Left renal cortex interstitium (tissue), 4 donors: Measurements from ENCODE around the gene SLC25A52. TPM values are rescaled to one million over a fixed set of nuclear protein-coding genes. Genes with fewer than 3 reads are reported as not detected.
"Not testable (repeated sequence)": the region's sequence is repeated elsewhere in the genome, so short reads cannot be mapped to it uniquely, and the experiment has no call there.

Experiments
- DNase-seq, 4 donors: peaks; one replicate each; pipeline ENCODE4 v3.0.0-alpha.2; 2013; ENCODE audit warnings: low read depth in 4 of 4, low spot score in 2 of 4, missing footprints in 1 of 4
- polyA plus RNA-seq, 4 donors: library from polyadenylated mRNA; unstranded; fragments of 120-200 nt; gene quantifications; one replicate each; pipeline ENCODE4 v1.2.1, GENCODE V29; 2013; ENCODE audit not compliant: insufficient read length in 4 of 4

Gene SLC25A52, protein sequence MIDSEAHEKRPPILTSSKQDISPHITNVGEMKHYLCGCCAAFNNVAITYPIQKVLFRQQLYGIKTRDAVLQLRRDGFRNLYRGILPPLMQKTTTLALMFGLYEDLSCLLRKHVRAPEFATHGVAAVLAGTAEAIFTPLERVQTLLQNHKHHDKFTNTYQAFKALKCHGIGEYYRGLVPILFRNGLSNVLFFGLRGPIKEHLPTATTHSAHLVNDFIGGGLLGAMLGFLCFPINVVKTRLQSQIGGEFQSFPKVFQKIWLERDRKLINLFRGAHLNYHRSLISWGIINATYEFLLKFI
- polyA plus RNA-seq: 1 to 10 TPM in 1 of 4 donors, under 1 TPM in 2, not detected in 1; 0.27 to 1.3 (median 0.70) TPM

DNA sequence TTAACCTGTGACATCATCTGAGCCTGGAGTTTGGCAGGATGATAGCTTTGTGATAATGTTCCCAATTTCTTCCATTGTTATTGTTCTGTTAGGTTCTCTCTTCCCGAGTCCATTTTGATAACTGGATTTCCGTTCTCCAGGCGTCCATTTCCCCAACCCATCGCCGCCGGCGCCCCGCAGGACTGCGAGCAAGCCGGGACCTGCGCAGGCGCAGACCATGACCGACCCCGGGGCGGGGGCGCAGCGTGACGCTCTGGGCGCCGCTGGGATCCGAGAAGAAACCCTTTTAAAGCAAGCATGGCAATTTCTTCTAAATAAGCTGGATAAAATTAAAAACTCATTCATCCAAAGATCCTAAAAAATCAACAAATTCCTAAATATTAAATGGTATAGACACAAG, at the start of gene SLC25A52:
Gene SLC25A52 (minus strand): TSS at position 186 of the 400 bp plus-strand sequence. CDS start 219 bp downstream, outside the sequence.
- DNase-seq: no peak

GRCh38 chr18:31809049-31809448, 48.4 kb upstream of the SLC25A52 start:
- not testable (repeated sequence) for DNase-seq

DNA sequence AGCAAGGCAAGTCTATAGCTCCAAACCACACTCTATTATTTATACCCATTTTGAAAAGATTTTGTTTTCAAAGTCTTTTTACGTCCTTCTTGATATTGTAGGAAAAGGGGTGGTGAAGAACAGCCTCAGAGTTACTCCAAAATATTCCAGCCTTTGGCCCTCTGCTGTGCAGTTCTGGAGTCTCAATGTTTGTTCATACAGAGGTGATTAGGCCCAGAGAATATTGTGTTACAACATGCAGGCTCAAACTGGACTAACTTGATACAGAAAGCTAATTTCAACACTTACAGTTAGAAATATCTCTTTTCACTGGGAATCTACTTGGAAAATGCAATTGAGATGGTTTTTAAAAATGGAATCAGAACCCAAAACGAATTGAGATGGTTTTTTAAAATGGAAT, 40.4 kb upstream of the SLC25A52 start:
- DNase-seq: no peak

DNA sequence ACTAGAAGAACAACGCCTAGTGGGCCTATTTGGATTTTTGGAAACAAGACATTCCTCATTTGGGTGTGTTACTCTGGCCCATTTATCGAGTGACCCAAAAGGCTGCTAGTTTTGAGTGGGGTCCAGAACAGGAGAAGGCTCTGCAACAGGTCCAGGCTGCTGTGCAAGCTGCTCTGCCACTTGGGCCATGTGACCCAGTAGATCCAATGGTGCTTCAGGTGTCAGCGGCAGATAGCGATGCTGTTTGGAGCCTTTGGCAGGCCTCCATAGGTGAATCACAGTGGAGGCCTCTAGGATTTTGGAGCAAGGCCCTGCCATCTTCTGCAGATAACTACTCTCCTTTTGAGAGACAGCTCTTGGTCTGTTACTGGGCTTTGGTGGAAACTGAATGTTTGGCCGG, 38.6 kb upstream of the SLC25A52 start:
- not testable (repeated sequence) for DNase-seq

DNA sequence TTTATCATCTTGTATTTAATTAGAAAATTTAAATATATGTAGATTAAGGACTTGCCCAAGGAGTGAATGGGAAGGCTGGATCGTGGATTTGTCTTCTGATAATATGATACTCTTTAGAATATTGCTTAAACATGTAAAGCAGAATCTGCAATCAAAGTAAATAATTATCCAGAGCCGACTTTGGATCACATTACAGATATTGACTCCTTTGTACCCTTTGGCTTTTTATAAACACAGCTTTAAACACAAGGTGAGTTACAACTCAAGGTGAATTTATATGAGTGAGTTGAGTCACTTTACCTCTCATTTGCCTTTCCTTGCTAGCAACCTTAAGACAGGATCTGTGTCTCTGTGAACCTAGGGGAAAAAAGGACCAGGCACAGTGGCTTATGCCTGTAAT, 37.7 kb upstream of the SLC25A52 start:
- no peak for DNase-seq

DNA sequence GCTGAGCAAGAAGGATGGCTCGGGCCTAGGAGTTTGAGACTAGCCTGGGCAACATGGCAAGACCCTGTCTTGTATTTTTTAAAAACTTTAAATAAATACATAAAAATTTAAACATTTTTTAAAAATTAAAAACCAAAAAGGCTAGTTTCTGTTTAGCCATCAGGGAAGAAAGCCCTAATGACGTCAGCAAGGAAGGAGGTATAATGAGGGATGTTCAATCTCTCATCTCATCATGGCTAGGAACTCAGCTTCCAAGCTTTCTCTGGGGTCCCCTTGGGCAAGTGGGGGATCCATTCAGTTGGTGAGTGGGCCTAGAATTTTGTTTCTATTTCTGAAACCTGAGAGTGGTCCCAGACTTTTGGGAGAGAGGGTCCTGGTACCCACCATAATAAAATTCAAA, 35.1 kb upstream of the SLC25A52 start:
- DNase-seq: no peak

DNA sequence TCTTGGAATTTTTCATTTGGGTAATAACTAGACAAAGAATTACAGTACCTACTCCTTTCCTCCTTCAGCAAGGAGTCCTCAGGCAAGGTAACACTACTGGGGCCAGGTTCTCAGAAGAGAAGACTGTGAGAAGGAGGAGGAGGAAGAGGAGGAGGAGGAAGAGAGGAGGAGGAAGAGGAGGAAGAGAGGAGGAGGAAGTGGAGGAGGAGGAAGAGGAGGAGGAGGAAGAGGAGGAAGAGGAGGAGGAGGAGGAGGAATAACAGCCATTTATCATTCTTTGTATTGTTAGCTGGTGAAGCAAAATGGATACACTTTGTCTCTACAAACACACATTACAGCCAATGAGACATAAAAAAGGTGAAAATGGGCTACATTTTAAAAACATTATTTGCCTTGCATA, 32.9 kb upstream of the SLC25A52 start:
- no peak for DNase-seq

DNA sequence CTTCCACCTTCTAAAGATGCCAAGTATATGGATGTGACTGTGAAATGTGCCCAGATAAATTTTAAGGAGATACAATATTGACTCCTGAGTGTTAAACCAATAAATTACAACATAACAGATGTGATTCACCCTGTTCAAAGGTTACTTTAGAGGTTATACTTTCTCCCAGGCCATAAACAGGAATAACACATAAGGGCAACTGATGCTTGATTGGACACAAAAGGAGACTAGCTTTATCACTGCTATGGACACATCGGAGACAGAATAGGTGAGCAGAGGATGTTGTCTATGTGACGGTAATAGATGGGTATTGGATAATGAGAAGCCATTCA, 31.9 kb upstream of the SLC25A52 start:
- DNase-seq: no peak

- DNase-seq: no peak
Observed at GRCh38 chr18:31791817-31792579, 31.3 kb upstream of the SLC25A52 start.

GRCh38 chr18:31789409-31789808, 28.7 kb upstream of the SLC25A52 start:
- no peak for DNase-seq

DNA sequence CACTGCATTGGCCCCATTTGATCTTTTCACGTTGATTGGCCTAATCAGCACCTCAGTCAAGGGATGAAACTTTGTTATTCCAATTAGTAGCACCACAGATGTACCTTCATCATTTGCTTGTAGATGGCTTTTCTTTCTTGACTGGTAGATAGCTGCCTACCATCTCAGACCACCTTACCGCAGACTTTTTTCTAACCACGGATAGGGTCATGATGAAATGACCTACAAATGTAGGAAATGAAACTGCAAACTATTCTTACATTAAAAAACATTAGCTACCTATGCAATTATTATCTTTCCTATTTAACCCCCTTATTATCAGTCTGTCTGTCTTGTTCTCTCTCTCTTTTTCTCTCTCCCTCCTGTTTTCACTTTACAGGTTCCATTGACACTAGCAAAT, 22.4 kb upstream of the SLC25A52 start:
- no peak for DNase-seq

DNA sequence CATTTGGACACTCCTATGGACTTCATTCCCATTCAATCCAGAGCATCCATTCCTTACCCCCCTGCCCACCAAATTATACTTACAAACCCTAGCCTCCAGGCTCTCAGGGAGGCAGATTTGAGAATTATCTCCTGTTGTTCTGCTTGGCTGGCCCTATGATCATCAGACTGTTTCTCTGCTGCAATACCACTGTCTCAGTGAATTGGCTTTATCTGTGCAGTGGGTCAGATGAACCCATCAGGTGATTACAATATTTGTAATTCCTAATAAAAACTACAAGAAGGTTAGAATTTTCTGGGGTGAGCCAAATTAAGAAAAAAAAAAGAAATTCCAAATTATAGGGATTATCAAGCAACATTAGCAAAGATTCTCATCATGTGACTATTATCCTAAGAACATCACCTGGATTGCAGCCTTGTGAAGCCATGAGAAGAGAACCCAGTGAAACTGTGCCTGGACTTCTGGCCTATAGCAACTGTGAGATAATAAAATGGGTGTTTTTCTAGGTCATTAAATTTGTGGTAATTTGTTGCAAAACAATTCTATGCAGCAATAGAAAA, 17.8 kb upstream of the SLC25A52 start:
- DNase-seq: no peak

GRCh38 chr18:31776093-31776492, 15.4 kb upstream of the SLC25A52 start:
- DNase-seq: no peak

GRCh38 chr18:31774962-31775361, 14.3 kb upstream of the SLC25A52 start:
- no peak for DNase-seq

- DNase-seq: no peak
Observed at GRCh38 chr18:31774477-31774785, 13.8 kb upstream of the SLC25A52 start.

DNA sequence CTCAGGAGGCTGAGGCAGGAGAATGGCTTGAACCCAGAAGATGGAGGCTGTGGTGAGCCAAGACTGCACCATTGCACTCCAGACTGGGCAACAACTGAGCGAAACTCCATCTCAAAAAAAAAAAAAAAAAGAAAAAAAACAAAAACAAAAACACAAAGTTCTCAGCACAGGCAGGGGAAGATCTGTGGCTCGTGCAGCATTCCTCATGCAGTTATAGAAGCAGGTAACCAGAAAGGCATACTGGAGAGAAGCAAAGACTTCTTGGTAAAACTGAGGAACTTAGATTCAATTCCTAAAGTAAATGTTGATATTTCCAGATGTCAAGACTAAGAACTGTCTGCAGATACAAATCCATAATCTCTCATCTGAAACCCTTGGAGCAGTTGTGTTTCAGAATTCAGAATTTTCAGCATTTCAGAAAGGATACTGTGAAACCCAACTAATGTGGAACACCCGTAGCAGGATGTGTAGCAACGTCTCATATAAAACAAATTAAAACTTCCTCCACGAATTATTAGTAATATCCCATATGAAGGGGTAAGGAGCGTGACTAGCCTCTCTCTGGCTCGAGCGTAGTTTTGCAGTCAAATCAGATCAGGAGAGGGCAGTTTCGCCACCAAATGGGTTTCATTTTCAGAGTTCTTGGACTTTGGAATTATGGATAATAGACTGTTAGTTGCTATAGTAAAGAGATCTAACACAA, 13.2 kb upstream of the SLC25A52 start:
- no peak for DNase-seq

DNA sequence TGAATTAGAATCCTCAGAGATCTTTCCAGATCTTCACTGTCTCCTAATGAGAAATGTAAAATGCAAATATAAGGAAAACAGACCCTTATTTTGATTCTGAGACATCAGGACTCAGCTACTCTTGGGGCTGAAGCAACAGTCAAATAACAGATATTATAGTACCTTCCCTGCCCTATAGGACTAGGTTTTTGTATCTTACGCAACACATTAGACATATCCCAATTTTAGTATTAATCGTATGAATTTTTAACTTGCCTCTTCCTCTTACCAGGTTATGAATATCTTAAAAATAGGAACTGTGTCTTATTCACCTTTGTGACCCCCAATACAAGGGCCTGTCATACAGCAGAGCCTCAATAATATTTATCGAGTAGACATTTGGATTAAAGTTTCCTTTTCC, 12.0 kb upstream of the SLC25A52 start:
- no peak for DNase-seq

GRCh38 chr18:31750273-31750672, 10.4 kb downstream of the SLC25A52 start:
- no peak for DNase-seq

DNA sequence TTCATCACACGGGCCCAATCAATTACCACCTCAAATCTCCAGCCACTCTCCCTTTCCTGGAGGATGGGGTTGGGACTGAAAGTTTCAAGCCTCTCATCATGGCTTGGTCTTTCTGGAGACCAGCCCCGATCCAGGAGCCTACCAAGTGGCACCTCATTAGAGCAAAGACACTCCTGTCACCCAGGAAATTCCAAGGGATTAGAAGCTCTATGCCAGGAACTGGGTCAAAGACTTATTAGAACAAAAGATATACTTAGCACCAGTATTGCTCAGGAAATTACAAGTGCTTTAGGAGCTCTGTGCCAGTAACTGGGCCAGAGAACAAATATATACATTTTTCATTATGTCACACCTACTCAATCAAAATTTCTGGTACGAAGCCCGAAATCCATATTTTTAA, 14.3 kb downstream of the SLC25A52 start:
- no peak for DNase-seq

DNA sequence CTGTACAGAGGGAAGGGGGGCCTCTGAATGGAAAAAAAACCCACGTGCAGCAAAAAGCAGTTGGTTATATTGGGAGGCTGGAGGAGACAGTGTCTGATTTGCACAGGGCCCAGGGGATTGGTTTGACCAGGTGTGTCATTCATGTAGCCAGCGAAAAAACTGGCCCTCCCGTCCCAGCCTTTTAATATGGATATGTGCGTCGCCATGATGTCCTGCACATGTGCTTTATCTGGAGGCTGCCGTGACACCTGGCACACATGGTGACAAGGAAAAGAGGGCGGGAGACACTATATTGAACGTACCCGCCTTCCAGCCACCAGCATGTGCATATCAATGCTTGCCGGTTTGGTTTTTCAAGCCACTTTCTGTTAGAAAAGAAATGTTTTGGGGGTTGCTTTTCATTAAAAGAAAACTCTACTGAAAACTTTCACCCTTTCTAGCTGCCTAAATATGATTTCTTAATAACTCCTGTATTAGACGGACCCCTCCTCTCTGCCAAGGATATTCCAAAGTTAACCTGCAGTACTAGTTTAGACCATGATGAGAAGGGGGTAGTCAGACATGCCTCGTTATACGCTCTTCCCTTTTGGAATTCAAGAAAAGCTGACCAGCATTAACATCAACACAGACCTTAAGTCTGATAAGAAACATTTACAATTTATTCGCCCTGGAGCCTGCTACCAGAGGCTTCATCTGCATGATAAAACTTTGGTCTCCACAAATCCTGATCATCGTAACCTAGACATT, 16.2 kb downstream of the SLC25A52 start:
- no peak for DNase-seq

GRCh38 chr18:31743600-31743999, 17.1 kb downstream of the SLC25A52 start:
- not testable (repeated sequence) for DNase-seq
